OCI-LY3 (cell line): Measurements from ENCODE around the gene HYAL3.

Experiments
- CTCF ChIP-seq: fragments of 200-600, 300-600 bp; sonication (generic); IDR thresholded peaks from 2 replicates; pipeline ENCODE4 v1.5.1; 2014; ENCODE audit warnings: antibody characterized with exemption, low read length, low read depth
- EZH2phosphoT487 ChIP-seq: fragments of 200-600 bp; shearing (Covaris generic); IDR thresholded peaks from 2 replicates; pipeline ENCODE4 v1.6.1; 2018; ENCODE audit warnings: antibody characterized with exemption, mixed run types, low read depth

GRCh38 chr3:50304601-50305000, 5.4 kb upstream of the HYAL3 start:
- TF ChIP-seq CTCF = no peak
- no peak for TF ChIP-seq EZH2phosphoT487
